ENCODE measurements around the gene HOXA2. TPM values are rescaled to one million over a fixed set of nuclear protein-coding genes. Genes with fewer than 3 reads are reported as not detected.

Gene HOXA2
- total and polyA plus RNA-seq, 2 of the 8 experiments (the other 6 are each of a cell fraction or from before 2014, with no cell fraction given): not detected

DNA sequence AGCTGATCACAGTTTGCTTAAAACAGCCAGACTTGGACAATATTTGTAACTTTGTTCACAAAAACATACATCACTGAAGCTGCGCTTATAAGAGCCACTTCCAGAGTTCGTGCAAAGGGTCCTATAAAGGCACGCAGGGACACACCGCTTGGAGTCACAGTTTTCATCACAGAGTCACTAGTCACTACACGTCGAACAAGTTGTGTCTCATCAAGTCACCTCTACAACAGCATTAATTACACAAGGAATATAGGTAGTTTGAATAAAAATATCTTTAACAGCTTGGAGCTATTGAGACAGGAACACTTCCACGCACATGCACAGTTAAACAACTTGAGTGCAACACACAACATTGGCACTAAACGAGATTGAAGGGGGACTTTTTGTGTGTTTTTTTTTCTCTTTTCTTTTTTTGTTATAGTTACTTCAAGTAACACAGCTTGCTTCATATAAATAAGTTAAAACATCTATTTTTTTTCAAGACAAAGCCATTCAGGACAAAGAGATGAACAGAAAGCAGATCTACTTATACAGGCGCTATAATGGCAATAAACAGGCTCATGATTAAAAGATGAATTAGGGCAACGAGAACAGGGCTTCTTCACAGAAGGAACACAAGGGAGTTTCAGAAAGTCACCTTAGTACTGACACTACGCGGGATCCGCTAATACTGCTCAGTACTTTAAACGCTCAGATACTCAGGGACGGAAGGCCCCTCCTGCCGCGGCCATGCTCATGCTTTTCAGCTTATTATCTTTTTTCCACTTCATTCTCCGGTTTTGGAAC is 38.8 kb upstream of the HOXA2 start (continued):
- TF ChIP-seq, protein P1, sequence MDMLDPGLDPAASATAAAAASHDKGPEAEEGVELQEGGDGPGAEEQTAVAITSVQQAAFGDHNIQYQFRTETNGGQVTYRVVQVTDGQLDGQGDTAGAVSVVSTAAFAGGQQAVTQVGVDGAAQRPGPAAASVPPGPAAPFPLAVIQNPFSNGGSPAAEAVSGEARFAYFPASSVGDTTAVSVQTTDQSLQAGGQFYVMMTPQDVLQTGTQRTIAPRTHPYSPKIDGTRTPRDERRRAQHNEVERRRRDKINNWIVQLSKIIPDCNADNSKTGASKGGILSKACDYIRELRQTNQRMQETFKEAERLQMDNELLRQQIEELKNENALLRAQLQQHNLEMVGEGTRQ (IDR thresholded peaks at IDR 0.05; ENCODE audit: low read length): no peak
- TF ChIP-seq CTBP2 (IDR thresholded peaks at IDR 0.05; ENCODE audit: borderline replicate concordance, insufficient read depth, insufficient read length, low read length): no peak
- TF ChIP-seq, protein P2, sequence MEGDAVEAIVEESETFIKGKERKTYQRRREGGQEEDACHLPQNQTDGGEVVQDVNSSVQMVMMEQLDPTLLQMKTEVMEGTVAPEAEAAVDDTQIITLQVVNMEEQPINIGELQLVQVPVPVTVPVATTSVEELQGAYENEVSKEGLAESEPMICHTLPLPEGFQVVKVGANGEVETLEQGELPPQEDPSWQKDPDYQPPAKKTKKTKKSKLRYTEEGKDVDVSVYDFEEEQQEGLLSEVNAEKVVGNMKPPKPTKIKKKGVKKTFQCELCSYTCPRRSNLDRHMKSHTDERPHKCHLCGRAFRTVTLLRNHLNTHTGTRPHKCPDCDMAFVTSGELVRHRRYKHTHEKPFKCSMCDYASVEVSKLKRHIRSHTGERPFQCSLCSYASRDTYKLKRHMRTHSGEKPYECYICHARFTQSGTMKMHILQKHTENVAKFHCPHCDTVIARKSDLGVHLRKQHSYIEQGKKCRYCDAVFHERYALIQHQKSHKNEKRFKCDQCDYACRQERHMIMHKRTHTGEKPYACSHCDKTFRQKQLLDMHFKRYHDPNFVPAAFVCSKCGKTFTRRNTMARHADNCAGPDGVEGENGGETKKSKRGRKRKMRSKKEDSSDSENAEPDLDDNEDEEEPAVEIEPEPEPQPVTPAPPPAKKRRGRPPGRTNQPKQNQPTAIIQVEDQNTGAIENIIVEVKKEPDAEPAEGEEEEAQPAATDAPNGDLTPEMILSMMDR (IDR thresholded peaks at IDR 0.05; ENCODE audit: control extremely low read depth in 1 of 3, insufficient read depth in 1 of 3, low read depth in 1 of 3, low read length in 3 of 3): no peak
- no peak for TF ChIP-seq SUZ12 (IDR thresholded peaks at IDR 0.05; ENCODE audit: low read length)
